ENCODE data around the gene CBS.

The CBS gene

GRCh38 chr21:43031121-43031619 is 44.5 kb downstream of the CBS start:
- Histone ChIP-seq H3K9ac (ENCODE audit: low read depth, low read length) (no peak overlapping the region), H3K36me3 (ENCODE audit: insufficient read depth, low read length) (peaks cover 50% of the 10 kb centered on the region), H3K79me2 (ENCODE audit: insufficient read depth, low read length) (no peaks in the 10 kb centered on the region), H4K20me1 (ENCODE audit: insufficient read depth, low read length) (no peaks in the 10 kb centered on the region), H2AFZ (ENCODE audit: low read depth, low read length) (no peak overlapping the region), H3K27me3 (ENCODE audit: insufficient read depth, low read length, poor library complexity) (no peaks in the 10 kb centered on the region), H3K9me3 (ENCODE audit: insufficient read depth, low read length, severe bottlenecking) (no peaks in the 10 kb centered on the region), H3K4me3 (ENCODE audit: low read depth in 1 of 2, low read length in 2 of 2) (no peak overlapping the region), H3K27ac (ENCODE audit: low read length) (no peak overlapping the region), H3K4me1 (ENCODE audit: insufficient read depth, low read length) (no peaks in the 10 kb centered on the region), H3K4me2 (ENCODE audit: insufficient read depth, low read length) (no peak overlapping the region)
- TF ChIP-seq, protein P1, sequence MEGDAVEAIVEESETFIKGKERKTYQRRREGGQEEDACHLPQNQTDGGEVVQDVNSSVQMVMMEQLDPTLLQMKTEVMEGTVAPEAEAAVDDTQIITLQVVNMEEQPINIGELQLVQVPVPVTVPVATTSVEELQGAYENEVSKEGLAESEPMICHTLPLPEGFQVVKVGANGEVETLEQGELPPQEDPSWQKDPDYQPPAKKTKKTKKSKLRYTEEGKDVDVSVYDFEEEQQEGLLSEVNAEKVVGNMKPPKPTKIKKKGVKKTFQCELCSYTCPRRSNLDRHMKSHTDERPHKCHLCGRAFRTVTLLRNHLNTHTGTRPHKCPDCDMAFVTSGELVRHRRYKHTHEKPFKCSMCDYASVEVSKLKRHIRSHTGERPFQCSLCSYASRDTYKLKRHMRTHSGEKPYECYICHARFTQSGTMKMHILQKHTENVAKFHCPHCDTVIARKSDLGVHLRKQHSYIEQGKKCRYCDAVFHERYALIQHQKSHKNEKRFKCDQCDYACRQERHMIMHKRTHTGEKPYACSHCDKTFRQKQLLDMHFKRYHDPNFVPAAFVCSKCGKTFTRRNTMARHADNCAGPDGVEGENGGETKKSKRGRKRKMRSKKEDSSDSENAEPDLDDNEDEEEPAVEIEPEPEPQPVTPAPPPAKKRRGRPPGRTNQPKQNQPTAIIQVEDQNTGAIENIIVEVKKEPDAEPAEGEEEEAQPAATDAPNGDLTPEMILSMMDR (IDR thresholded peaks at IDR 0.05; ENCODE audit: borderline replicate concordance, extremely low read depth, low read length, poor library complexity, severe bottlenecking), result no peak
- TF ChIP-seq EZH2 (IDR thresholded peaks at IDR 0.05; ENCODE audit: borderline replicate concordance, low read depth, low read length, severe bottlenecking), result no peak
- no peak for ATAC-seq (ENCODE audit: insufficient read depth, low read depth)
- DNase-seq, result no peak

DNA sequence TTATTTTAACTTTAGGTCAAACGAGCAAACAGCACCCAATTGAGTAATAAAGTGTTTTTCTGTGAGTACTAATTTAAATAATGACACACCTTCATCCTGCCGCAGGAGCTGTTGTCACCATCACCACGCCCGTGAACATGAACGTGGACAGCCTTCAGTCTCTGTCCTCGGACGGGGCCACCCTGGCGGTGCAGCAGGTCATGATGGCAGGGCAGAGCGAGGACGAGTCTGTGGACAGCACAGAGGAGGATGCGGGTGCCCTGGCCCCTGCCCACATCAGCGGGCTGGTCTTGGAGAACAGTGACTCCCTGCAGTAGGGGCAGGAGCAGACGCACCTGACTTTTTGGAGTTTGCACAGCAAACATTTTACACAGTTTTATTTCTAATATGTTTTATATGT is 45.9 kb downstream of the CBS start:
- no peak overlapping the region for H3K27ac ChIP-seq (ENCODE audit: low read length)
- peaks cover 55% of the 10 kb centered on the region for H3K36me3 ChIP-seq (ENCODE audit: insufficient read depth, low read length)
- no peak overlapping the region for H3K9ac ChIP-seq (ENCODE audit: low read depth, low read length)
- H4K20me1 ChIP-seq (ENCODE audit: insufficient read depth, low read length), result no peaks in the 10 kb centered on the region
- H3K79me2 ChIP-seq (ENCODE audit: insufficient read depth, low read length), result no peaks in the 10 kb centered on the region
- H3K4me1 ChIP-seq (ENCODE audit: insufficient read depth, low read length), result no peaks in the 10 kb centered on the region
- no peaks in the 10 kb centered on the region for H3K9me3 ChIP-seq (ENCODE audit: insufficient read depth, low read length, severe bottlenecking)
- H3K4me2 ChIP-seq (ENCODE audit: insufficient read depth, low read length), result no peak overlapping the region
- ATAC-seq (ENCODE audit: insufficient read depth, low read depth) (no peak), DNase-seq (no peak)
- no peak for TF ChIP-seq EZH2 (IDR thresholded peaks at IDR 0.05; ENCODE audit: borderline replicate concordance, low read depth, low read length, severe bottlenecking)
- TF ChIP-seq, protein P1 (IDR thresholded peaks at IDR 0.05; ENCODE audit: borderline replicate concordance, extremely low read depth, low read length, poor library complexity, severe bottlenecking), result no peak
- no peak overlapping the region for H2AFZ ChIP-seq (ENCODE audit: low read depth, low read length)
- no peaks in the 10 kb centered on the region for H3K27me3 ChIP-seq (ENCODE audit: insufficient read depth, low read length, poor library complexity)
- no peak overlapping the region for H3K4me3 ChIP-seq (ENCODE audit: low read depth in 1 of 2, low read length in 2 of 2)

- ATAC-seq (ENCODE audit: insufficient read depth, low read depth), result no peak
- Histone ChIP-seq H2AFZ (ENCODE audit: low read depth, low read length) (no peak overlapping the region), H3K79me2 (ENCODE audit: insufficient read depth, low read length) (no peaks in the 10 kb centered on the region), H3K4me2 (ENCODE audit: insufficient read depth, low read length) (no peak overlapping the region), H3K4me3 (ENCODE audit: low read depth in 1 of 2, low read length in 2 of 2) (no peak overlapping the region), H3K4me1 (ENCODE audit: insufficient read depth, low read length) (no peaks in the 10 kb centered on the region), H3K9ac (ENCODE audit: low read depth, low read length) (no peak overlapping the region), H3K36me3 (ENCODE audit: insufficient read depth, low read length) (peaks cover 66% of the 10 kb centered on the region), H4K20me1 (ENCODE audit: insufficient read depth, low read length) (no peaks in the 10 kb centered on the region), H3K27me3 (ENCODE audit: insufficient read depth, low read length, poor library complexity) (no peaks in the 10 kb centered on the region), H3K9me3 (ENCODE audit: insufficient read depth, low read length, severe bottlenecking) (no peaks in the 10 kb centered on the region), H3K27ac (ENCODE audit: low read length) (no peak overlapping the region)
- no peak for DNase-seq
- TF ChIP-seq, protein P1 (IDR thresholded peaks at IDR 0.05; ENCODE audit: borderline replicate concordance, extremely low read depth, low read length, poor library complexity, severe bottlenecking), result no peak
- no peak for TF ChIP-seq EZH2 (IDR thresholded peaks at IDR 0.05; ENCODE audit: borderline replicate concordance, low read depth, low read length, severe bottlenecking)
These were observed 47.5 kb downstream of the CBS start for GRCh38 chr21:43027846-43028731.
